Measurements from ENCODE around the gene CREBZF. TPM values are rescaled to one million over a fixed set of nuclear protein-coding genes. Genes with fewer than 3 reads are reported as not detected.

CREBZF gene
- total RNA-seq, 1 experiment from 2014 or later = 50.2 TPM

GRCh38 chr11:85666687-85667086, 1.8 kb upstream of the CREBZF start:
- Mint-ChIP-seq H3K4me3 (no peak overlapping the region), H3K4me1 (peaks cover 10 to 21% of the 10 kb centered on the region in 2 experiments), H3K27me3 (ENCODE audit: low read depth) (peaks cover 19% of the 10 kb centered on the region), H3K27ac (no peak overlapping the region), H3K36me3 (ENCODE audit: insufficient read depth in 1 of 3, low read depth in 3 of 3) (peaks cover 15 to 25% (median 24%) of the 10 kb centered on the region in 3 experiments), H3K9me3 (peaks cover 13 to 14% of the 10 kb centered on the region in 2 experiments)
- no peak for TF ChIP-seq CTCF (conservative IDR thresholded peaks at IDR 0.05)
- H3K27me3 ChIP-seq (ENCODE audit: insufficient read depth, low read length) = no peaks in the 10 kb centered on the region; the same call in 1 of the 2 replicates
- H4K20me1 ChIP-seq (ENCODE audit: control insufficient read depth, insufficient read depth, insufficient read length) = no peaks in the 10 kb centered on the region
- H2BK5ac ChIP-seq (ENCODE audit: insufficient read length, low read length) = no peak overlapping the region
- no peak overlapping the region for H3K23ac ChIP-seq (ENCODE audit: insufficient read length, low read depth, low read length)
- H3K9ac ChIP-seq (ENCODE audit: extremely low read depth, insufficient read length, low read length) = no peak overlapping the region
- no peak overlapping the region for H2AFZ ChIP-seq (ENCODE audit: low read length)
- no peaks in the 10 kb centered on the region for H3K79me1 ChIP-seq (ENCODE audit: insufficient read depth, low read depth, low read length, poor library complexity, severe bottlenecking)
- WGBS (ENCODE audit: extremely low coverage, insufficient read length, low lambda C conversion rate) = no CpG with 5 or more reads among the region's 3 CpGs
- peaks cover 22% of the 10 kb centered on the region for H3K79me2 ChIP-seq (ENCODE audit: insufficient read depth, low read length)
- H2BK20ac ChIP-seq (ENCODE audit: low read depth, low read length, poor library complexity, severe bottlenecking) = no peak overlapping the region
- no peak overlapping the region for H4K5ac ChIP-seq (ENCODE audit: insufficient read length, low read depth, low read length)
- no peak overlapping the region for H3K18ac ChIP-seq (ENCODE audit: insufficient read length, low read depth, low read length)
- no peak overlapping the region for H3K4me2 ChIP-seq (ENCODE audit: insufficient read depth, insufficient read length, low read length)
- no peak overlapping the region for H3T11ph ChIP-seq (ENCODE audit: low read length)
- no peak overlapping the region for H3K4ac ChIP-seq (ENCODE audit: low read depth, low read length)
- no peak overlapping the region for H2BK15ac ChIP-seq (ENCODE audit: low read depth, low read length)
- no peak overlapping the region for H2BK120ac ChIP-seq (ENCODE audit: low read depth, low read length, poor library complexity, severe bottlenecking)
- no peaks in the 10 kb centered on the region for H3K4me1 ChIP-seq (ENCODE audit: insufficient read depth, low read length)
- H4K8ac ChIP-seq (replicated peaks; ENCODE audit: insufficient read length, low read depth, low read length) = no peak overlapping the region
- H2AK5ac ChIP-seq (ENCODE audit: insufficient read length, low read length) = no peak overlapping the region
- no peak overlapping the region for H3K56ac ChIP-seq (ENCODE audit: insufficient read length, low read depth, low read length)
- DNase-seq = no peak
- H2BK12ac ChIP-seq (ENCODE audit: insufficient read length, low read depth, low read length) = no peak overlapping the region
- no peak overlapping the region for H3K27ac ChIP-seq (ENCODE audit: insufficient read length, low read depth, low read length)
- H3K23me2 ChIP-seq (ENCODE audit: insufficient read length, low read depth, low read length, poor library complexity, severe bottlenecking) = peaks cover 7% of the 10 kb centered on the region
- H3K14ac ChIP-seq (ENCODE audit: insufficient read depth, low read length) = no peak overlapping the region
- no peak overlapping the region for H4K91ac ChIP-seq (ENCODE audit: insufficient read length, low read depth, low read length)
- no peaks in the 10 kb centered on the region for H3K9me3 ChIP-seq (ENCODE audit: control insufficient read depth, low read depth, low read length)

Data from H9 (cell line).